Measurements from ENCODE around the gene CAMK1D.
"Not testable (repeated sequence)": the region's sequence is repeated elsewhere in the genome, so short reads cannot be mapped to it uniquely, and the experiment has no call there.

CAMK1D gene

DNA sequence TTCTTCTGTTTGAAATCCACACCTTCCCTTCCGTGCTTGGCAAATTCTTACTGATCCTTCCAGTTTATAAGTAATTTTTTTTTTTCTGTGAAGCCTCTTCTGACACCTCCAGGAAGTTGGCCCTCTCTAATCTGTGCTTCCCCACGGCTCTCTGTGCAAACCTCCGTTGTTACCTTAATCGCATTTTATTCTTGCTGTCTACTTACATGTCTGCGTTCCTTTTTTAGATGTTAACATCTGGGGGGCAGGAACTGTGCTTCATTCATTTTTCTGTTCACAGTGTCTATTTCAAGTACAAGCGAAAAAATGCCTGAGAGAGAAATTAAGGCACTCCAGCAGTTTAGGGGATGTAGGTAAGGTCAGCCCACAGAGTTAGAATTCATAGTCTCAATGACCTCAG, 8.4 kb upstream of the CAMK1D start:
- DNase-seq (ENCODE audit: low read depth): no peak

DNA sequence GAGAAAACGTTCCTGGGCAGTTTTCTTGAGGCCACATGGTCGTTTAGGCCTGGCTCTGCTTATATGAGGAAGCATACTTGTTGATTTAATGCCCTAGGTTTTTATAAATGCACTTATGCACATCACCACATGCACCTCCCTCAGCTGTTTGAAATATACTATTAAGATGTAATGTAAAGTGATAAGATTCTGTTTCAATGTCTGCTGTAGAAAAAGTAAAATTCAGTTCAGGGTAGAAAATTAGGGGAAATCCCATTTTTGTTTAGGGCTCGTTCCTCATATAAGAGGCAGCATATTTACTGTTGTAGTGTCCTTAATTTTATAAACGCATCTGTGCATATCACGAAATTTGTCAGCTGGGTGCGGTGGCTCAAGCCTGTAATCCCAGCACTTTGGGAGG, 7.8 kb upstream of the CAMK1D start:
- no peak for DNase-seq (ENCODE audit: low read depth)

GRCh38 chr10:12344375-12345110, 4.8 kb upstream of the CAMK1D start:
- no peak for DNase-seq (ENCODE audit: low read depth)

GRCh38 chr10:12346707-12347106, 2.6 kb upstream of the CAMK1D start:
- DNase-seq (ENCODE audit: low read depth): no peak

GRCh38 chr10:12348294-12348869, 965 bp upstream of the CAMK1D start:
- DNase-seq (ENCODE audit: low read depth): no peak

DNA sequence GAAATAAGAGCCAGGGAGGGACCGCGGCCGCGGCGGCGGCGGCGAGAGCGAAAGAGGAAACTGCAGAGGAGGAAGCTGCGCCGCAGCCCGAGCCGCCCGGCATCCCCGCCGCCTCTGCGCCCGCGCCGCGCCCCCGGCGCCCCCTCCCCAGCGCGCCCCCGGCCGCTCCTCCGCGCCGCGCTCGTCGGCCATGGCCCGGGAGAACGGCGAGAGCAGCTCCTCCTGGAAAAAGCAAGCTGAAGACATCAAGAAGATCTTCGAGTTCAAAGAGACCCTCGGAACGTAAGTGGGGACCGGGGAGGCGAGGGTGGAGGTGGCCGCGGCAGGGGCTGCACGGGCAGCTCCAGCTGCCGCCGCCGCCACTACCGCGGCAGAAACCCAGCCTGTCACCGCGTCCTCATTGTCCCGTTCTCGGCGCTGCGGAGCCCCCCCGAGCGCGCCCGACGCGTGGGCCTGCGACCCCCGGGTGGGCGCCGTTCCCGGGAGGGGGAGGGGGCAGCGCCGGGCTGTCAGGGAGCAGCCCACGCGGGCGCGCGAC, 351 bp downstream of the CAMK1D start:
- DNase-seq (ENCODE audit: low read depth): no peak

- peak; percentile 44 for DNase-seq (ENCODE audit: low read depth)
These were observed 973 bp downstream of the CAMK1D start for GRCh38 chr10:12350167-12350872.

- DNase-seq (ENCODE audit: low read depth): no peak
These were observed 1.6 kb downstream of the CAMK1D start for GRCh38 chr10:12350925-12351324.

- DNase-seq (ENCODE audit: low read depth): peak; percentile 3
These were observed 2.1 kb downstream of the CAMK1D start for GRCh38 chr10:12351447-12351846.

GRCh38 chr10:12351889-12352288, 2.5 kb downstream of the CAMK1D start:
- DNase-seq (ENCODE audit: low read depth): no peak

DNA sequence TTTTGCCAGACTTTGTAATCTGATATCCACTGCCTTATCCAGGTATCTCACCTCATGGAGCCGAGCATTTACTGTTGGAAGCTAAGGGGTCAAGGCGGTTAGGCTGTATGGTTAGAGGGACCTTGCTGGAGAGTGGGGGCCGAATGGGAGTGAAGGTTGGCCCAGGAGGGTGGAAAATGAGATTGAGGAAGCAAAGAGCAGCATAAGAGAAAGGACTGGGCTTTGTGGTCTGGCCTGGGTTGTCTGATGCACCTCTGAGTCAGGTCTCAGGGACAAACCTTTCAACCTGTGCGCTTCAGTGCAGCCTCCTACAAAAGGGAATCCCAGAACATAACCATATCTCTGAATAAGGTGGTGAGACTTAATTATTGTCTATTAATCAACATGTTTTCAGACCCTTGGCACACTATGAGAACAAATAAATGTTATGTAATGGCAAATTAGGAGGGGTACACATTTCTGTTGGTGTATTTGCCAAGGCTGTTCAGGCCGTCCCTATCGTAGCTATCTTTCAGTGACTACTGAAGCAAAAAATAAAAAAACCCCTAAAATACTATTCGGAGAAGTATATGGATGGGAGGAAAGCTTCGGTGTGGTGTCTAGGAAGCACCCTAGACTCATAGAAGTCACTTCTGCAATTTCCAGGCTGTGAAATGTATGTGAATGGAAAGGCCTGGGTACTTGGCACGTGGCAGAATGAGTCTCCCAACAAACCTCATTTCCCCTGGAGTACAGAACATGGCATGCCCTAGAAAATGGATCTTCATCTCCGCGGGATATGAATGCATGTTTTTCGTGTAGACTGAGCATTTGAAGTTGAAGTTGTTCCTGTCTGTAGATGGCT, 4.3 kb downstream of the CAMK1D start:
- no peak for DNase-seq (ENCODE audit: low read depth)

GRCh38 chr10:12354696-12355095, 5.3 kb downstream of the CAMK1D start:
- DNase-seq (ENCODE audit: low read depth): not testable (repeated sequence)

GRCh38 chr10:12355384-12355783, 6.0 kb downstream of the CAMK1D start:
- DNase-seq (ENCODE audit: low read depth): no peak

DNA sequence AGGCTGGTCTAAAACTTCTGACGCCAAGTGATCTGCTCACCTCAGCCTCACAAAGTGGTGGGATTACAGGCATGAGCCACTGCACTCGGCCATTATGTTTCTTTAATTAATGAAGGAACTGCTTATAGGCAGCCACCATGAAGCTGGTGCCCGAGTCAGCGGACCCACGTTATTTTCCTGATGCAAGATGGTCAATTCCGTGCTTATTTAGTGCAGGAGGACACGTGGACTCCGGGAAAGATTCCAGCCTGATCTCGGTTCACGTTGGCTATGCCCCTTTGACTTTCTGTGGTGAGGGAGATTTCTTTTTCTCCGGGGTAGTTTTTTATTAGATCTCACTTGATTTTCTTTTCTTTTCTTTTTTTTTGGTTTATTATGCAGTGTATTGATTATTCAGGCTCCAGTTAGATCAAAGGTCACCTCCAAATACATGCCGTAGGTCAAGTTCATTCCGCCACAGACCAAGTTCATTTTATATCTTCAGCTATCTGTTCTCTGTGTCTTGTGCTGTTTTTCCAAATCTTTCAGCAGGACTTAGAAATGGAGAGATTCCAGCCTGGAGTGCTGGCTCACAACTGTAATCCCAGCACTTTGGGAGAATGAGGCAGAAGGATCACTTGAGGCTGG, 8.3 kb downstream of the CAMK1D start:
- no peak for DNase-seq (ENCODE audit: low read depth)

DNA sequence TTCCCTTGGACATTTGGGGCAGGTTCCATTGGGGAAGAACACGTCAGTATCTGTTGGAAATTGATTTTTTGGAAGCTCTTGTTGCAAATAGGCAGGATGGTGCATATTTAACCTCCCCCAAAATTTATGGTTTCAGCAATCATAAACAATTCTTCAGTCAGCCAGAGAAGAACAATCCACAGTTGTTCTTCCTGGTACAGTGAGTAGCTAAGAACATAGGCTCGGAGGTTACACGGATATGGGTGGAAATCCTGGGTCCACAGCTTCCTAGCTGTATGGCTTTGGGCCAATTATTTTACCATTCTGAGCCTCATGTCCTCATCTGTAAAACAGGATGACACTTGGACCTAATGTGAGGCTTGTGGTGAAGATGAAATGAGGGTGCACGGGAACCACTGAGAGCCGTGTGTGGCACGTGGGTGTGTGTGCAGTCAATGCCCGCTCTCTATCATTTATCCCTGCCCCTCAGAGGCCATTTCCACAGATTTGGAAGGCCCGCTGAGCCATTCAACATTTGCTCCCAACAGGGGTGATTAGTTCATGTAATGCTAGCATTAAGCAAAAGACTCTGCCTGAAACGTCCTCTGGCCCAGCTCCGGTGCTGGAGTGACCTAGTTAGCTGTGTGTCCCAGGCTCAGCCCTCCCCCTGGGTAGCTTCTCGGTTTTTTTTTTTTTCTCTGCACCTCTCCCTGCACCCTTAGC, 9.7 kb downstream of the CAMK1D start:
- no peak for DNase-seq (ENCODE audit: low read depth)

DNA sequence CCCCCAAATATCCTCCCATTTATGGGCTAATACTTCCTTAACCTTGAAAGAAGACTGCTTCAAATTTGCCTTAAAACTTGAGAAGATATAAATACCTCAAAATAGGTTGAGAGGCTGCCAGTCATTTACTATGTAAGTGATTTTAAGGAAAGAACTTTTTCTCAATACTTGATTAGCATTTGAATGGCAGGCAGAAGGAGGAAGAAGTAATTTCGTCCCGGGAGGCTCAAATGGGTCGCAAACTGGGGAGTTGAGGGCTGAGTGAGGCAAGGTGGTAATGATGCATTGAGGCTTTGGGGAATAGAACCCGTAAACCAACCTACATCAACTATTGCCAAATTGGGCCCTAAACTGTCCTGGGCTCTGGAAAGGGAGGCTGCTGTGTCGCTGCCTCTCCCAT, 11.1 kb downstream of the CAMK1D start:
- no peak for DNase-seq (ENCODE audit: low read depth)

DNA sequence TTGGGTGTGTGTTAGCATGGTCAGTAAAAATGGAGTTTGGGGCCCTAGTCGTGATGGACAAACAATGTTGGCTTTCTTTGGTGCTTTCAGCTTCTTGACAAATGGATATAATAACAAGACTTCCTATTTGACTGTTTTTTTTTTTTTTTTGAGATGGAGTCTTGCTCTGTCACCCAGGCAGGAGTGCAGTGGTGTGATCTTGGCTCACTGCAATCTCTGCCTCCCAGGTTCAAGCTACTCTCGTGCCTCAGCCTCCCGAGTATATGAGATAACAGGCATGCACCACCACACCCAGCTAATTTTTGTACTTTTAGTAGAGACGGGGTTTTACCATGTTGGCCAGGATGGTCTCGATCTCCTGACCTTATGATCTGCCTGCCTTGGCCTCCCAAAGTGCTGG, 11.8 kb downstream of the CAMK1D start:
- DNase-seq (ENCODE audit: low read depth): not testable (repeated sequence)

GRCh38 chr10:12364559-12364958, 15.2 kb downstream of the CAMK1D start:
- DNase-seq (ENCODE audit: low read depth): no peak

- no peak for DNase-seq (ENCODE audit: low read depth)
These were observed 17.9 kb downstream of the CAMK1D start for GRCh38 chr10:12367272-12367671.

GRCh38 chr10:12369982-12370381, 20.6 kb downstream of the CAMK1D start:
- no peak for DNase-seq (ENCODE audit: low read depth)

DNA sequence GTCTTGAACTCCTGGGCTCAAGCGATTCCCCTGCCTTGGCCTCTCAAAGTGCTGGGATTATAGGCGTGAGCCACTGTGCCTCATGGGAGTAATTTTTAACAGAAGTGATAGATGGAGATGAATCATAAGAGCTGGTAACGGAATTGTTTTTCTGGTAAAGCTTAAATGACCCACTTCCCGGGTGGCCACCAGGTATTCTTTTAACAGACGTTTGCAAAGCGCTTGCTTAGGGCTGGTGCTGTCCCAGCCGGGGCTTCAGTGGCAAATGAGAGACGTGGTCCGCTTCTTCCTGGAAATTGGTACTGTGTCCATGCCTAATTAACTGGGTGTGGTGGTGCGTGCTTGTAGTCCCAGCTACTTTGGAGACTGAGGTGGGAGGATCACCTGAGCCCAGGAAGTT, 23.5 kb downstream of the CAMK1D start:
- DNase-seq (ENCODE audit: low read depth): no peak

Measured in T follicular helper cell (primary cell).